K562 (cell line): ENCODE results near the gene R3HDM2. TPM values are rescaled to one million over a fixed set of nuclear protein-coding genes. Genes with fewer than 3 reads are reported as not detected.

ENCODE experiments used
- CBFA2T2 ChIP-seq: fragments of 450-650 bp; conservative IDR thresholded peaks from 2 replicates; pipeline ENCODE4 v1.6.1; 2017; ENCODE audit warnings: mild to moderate bottlenecking
- CREB3 ChIP-seq: fragments of 450-650 bp; conservative IDR thresholded peaks from 2 replicates; pipeline ENCODE4 v1.6.1; 2016; ENCODE audit warnings: missing genetic modification characterization, low read depth, mild to moderate bottlenecking, missing compliant biosample characterization, moderate library complexity
- CXXC5 ChIP-seq: fragments of 250-450 bp; sonication (Bioruptor Pico); IDR thresholded peaks from 2 replicates; pipeline ENCODE4 v1.8.0; 2022; ENCODE audit warnings: inconsistent platforms, mild to moderate bottlenecking, moderate library complexity
- EGR1 ChIP-seq: fragments of 450-650 bp; conservative IDR thresholded peaks from 2 replicates; pipeline ENCODE4 v1.6.1; 2017; ENCODE audit warnings: mild to moderate bottlenecking
- ETS2 ChIP-seq: IDR thresholded peaks from 2 replicates; pipeline ENCODE4 v1.6.1; 2016; ENCODE audit warnings: borderline replicate concordance, missing genetic modification characterization, mild to moderate bottlenecking, moderate library complexity, missing compliant biosample characterization; ENCODE audit not compliant: poor library complexity, severe bottlenecking
- ETV1 ChIP-seq: fragments of 450-650 bp; conservative IDR thresholded peaks from 2 replicates; pipeline ENCODE4 v1.6.1; 2016; ENCODE audit warnings: missing genetic modification characterization, control low read depth, low read depth, missing compliant biosample characterization
- FOXK2 ChIP-seq, 2 experiments: fragments of 450-650 bp; IDR thresholded peaks in 1 of 2; conservative IDR thresholded peaks in 1 of 2; 2 replicates each; pipeline ENCODE4 v1.6.1; 2016; ENCODE audit warnings: low read depth in 2 of 2, mild to moderate bottlenecking in 1 of 2
- GABPA ChIP-seq: fragments of 200-800 bp; sonication (Bioruptor generic); conservative IDR thresholded peaks from 2 replicates; pipeline ENCODE4 v1.6.1; 2016; ENCODE audit warnings: low read depth, missing genetic modification characterization, missing compliant biosample characterization
- HDAC1 ChIP-seq, 2 experiments: fragments of 450-650 bp; IDR thresholded peaks; 2 replicates each; pipeline ENCODE4 v1.6.1; 2016 to 2017; ENCODE audit warnings: inconsistent platforms in 1 of 2, mild to moderate bottlenecking in 1 of 2, moderate library complexity in 1 of 2
- HNRNPK ChIP-seq: fragments of 200-400 bp; formaldehyde crosslinking; IDR thresholded peaks from one replicate; pipeline ENCODE4 v1.6.1; 2018; ENCODE audit warnings: mild to moderate bottlenecking, low read depth, low read length; ENCODE audit not compliant: poor library complexity, severe bottlenecking
- IRF2 ChIP-seq: sonication (generic); formaldehyde crosslinking; IDR thresholded peaks from 2 replicates; pipeline ENCODE4 v1.8.1; 2022; ENCODE audit warnings: mild to moderate bottlenecking, missing genetic modification reagents
- MTA3 ChIP-seq: fragments of 450-650 bp; formaldehyde crosslinking; IDR thresholded peaks from 2 replicates; pipeline ENCODE4 v1.6.1; 2017; ENCODE audit warnings: mild to moderate bottlenecking, borderline replicate concordance
- NFYB ChIP-seq: IDR thresholded peaks from 2 replicates; pipeline ENCODE4 v1.6.1; 2011; ENCODE audit warnings: mild to moderate bottlenecking, moderate library complexity; ENCODE audit not compliant: insufficient read length; ENCODE audit errors: extremely low read depth
- PATZ1 ChIP-seq: fragments of 250-450 bp; sonication (Bioruptor Pico); IDR thresholded peaks from 2 replicates; pipeline ENCODE4 v1.5.0; 2020; ENCODE audit warnings: mild to moderate bottlenecking, borderline replicate concordance
- RBBP5 ChIP-seq: fragments of 200-600 bp; sonication (generic); IDR thresholded peaks from 2 replicates; pipeline ENCODE4 v1.6.1; 2012; ENCODE audit warnings: borderline replicate concordance, mild to moderate bottlenecking, low read length, control low read depth, inconsistent platforms; ENCODE audit not compliant: insufficient read depth, poor library complexity, severe bottlenecking
- RNF2 ChIP-seq: sonication (generic); IDR thresholded peaks from 2 replicates; pipeline ENCODE4 v1.6.1; 2016
- SETDB1 ChIP-seq: IDR thresholded peaks from one replicate; pipeline ENCODE4 v1.6.1; 2012; ENCODE audit warnings: low read length, control low read depth, inconsistent platforms
- SMARCB1 ChIP-seq: IDR thresholded peaks from 2 replicates; pipeline ENCODE4 v1.6.1; 2011; ENCODE audit warnings: improper control_type of control experiment, low read depth; ENCODE audit not compliant: insufficient read length
- TFAM ChIP-seq: fragments of 250-450 bp; sonication (Bioruptor Pico); conservative IDR thresholded peaks from 2 replicates; pipeline ENCODE4 v1.5.0; 2021; ENCODE audit warnings: mild to moderate bottlenecking, moderate library complexity
- ZNF12 ChIP-seq: sonication (generic); formaldehyde crosslinking; IDR thresholded peaks from 2 replicates; pipeline ENCODE4 v1.4.0; 2020; ENCODE audit warnings: mild to moderate bottlenecking, missing genetic modification reagents
- polyA plus RNA-seq, 8 experiments: library from polyadenylated mRNA; depleted of rRNA in 4 of 8; stranded (reverse) in 5 of 8; unstranded in 3 of 8; fragments of >200 nt; fragmentation: Nextera tagmentation in 2 of 8; fragmentation: Illumina TruSeq in 1 of 8; extraction: Ambion mirVana in 2 of 8; extraction: Trizol in 1 of 8; gene quantifications; 2 replicates each; pipeline versions ENCODE4 v1.2.1 to v1.2.3, GENCODE V29; 2011 to 2014; ENCODE audit warnings: inconsistent platforms in 1 of 8, missing spikeins in 1 of 8
- total RNA-seq, 7 experiments: library from RNA; depleted of rRNA in 6 of 7; stranded (reverse); fragments of >200 nt in 6 of 7; fragmentation: Illumina TruSeq in 2 of 7; extraction: Trizol in 2 of 7; gene quantifications; 2 replicates each; pipeline versions ENCODE4 v1.2.1 to v1.2.3, GENCODE V29; 2011 to 2021; ENCODE audit warnings: low replicate concordance in 1 of 7
- TF ChIP-seq, protein P1 (sequence below): sonication (generic); formaldehyde crosslinking; IDR thresholded peaks from 2 replicates; pipeline ENCODE4 v1.8.1; 2022; ENCODE audit warnings: missing genetic modification reagents
- TF ChIP-seq, protein P2 (sequence below): sonication (generic); formaldehyde crosslinking; IDR thresholded peaks from 2 replicates; pipeline ENCODE4 v1.8.0; 2022; ENCODE audit warnings: mild to moderate bottlenecking, missing genetic modification reagents

The R3HDM2 gene
- total and polyA plus RNA-seq, 9 of the 15 experiments (the other 6 are each of a cell fraction or from before 2014, with no cell fraction given): 3.3 to 18.8 (median 9.0) TPM

GRCh38 chr12:57280211-57281062 is 150.4 kb downstream of the R3HDM2 start (continued):
- TF ChIP-seq CXXC5 (CRISPR knock-in tag) (peak; percentile 51), FOXK2 (conservative IDR thresholded peaks at IDR 0.05 in 1 of 2, IDR thresholded peaks at IDR 0.05 in 1 of 2; ENCODE audit: low read depth in 2 of 2) (peak; percentile 80 to 82), ETV1 (tag) (peak; percentile 58; the same call in 1 of the 2 replicates), SETDB1 (no peak), HNRNPK (no peak), HDAC1 (IDR thresholded peaks at IDR 0.05) (peak in 1 of 2 experiments; percentile 55; a peak in 2 of 4 replicates), GABPA (tag) (peak; percentile 49; the same call in 1 of the 2 replicates), RNF2 (peak; percentile 70), ZNF12 (no peak), ETS2 (no peak), SMARCB1 (no peak), EGR1 (peak; percentile 99), IRF2 (no peak), PATZ1 (CRISPR knock-in tag) (no peak), MTA3 (peak; percentile 72; the same call in 1 of the 2 replicates), NFYB (no peak), CREB3 (tag) (no peak), RBBP5 (no peak), CBFA2T2 (no peak), TFAM (no peak)
- TF ChIP-seq, protein P1, sequence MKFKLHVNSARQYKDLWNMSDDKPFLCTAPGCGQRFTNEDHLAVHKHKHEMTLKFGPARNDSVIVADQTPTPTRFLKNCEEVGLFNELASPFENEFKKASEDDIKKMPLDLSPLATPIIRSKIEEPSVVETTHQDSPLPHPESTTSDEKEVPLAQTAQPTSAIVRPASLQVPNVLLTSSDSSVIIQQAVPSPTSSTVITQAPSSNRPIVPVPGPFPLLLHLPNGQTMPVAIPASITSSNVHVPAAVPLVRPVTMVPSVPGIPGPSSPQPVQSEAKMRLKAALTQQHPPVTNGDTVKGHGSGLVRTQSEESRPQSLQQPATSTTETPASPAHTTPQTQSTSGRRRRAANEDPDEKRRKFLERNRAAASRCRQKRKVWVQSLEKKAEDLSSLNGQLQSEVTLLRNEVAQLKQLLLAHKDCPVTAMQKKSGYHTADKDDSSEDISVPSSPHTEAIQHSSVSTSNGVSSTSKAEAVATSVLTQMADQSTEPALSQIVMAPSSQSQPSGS (CRISPR knock-in tag): no peak
- TF ChIP-seq, protein P2, sequence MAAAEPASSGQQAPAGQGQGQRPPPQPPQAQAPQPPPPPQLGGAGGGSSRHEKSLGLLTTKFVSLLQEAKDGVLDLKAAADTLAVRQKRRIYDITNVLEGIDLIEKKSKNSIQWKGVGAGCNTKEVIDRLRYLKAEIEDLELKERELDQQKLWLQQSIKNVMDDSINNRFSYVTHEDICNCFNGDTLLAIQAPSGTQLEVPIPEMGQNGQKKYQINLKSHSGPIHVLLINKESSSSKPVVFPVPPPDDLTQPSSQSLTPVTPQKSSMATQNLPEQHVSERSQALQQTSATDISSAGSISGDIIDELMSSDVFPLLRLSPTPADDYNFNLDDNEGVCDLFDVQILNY: no peak
